ENCODE data around the gene PGAP6.

GRCh38 chr16:359871-360697 is 21.7 kb downstream of the PGAP6 start:
- no peak for TF ChIP-seq ZBTB33 (IDR thresholded peaks at IDR 0.05; ENCODE audit: borderline replicate concordance, low read depth)
- TF ChIP-seq CTCF (IDR thresholded peaks at IDR 0.05): no peak
- no peak for TF ChIP-seq TAF1 (IDR thresholded peaks at IDR 0.05; ENCODE audit: borderline replicate concordance, low read depth, low read length)
- TF ChIP-seq ELF1 (IDR thresholded peaks at IDR 0.05): no peak
- no peak for TF ChIP-seq FOXM1 (IDR thresholded peaks at IDR 0.05; ENCODE audit: low read depth)
- TF ChIP-seq RCOR1 (IDR thresholded peaks at IDR 0.05; ENCODE audit: low read length): no peak
- TF ChIP-seq NFIC (IDR thresholded peaks at IDR 0.05; ENCODE audit: borderline replicate concordance): no peak
- no peak for TF ChIP-seq YY1 (IDR thresholded peaks at IDR 0.05; ENCODE audit: low read depth)

Data from SK-N-SH (cell line).